Activated T-helper 1 cell treated with anti-CD3 and anti-CD28 coated beads, Interleukin-2, amount 50 U/mL, for 16 hours (primary cell): Measurements from ENCODE around the gene AGRN.
A peak's percentile ranks its signal among the peaks of the same experiment; 100 is the strongest.
"Not testable (repeated sequence)": the region's sequence is repeated elsewhere in the genome, so short reads cannot be mapped to it uniquely, and the experiment has no call there.

ENCODE experiments used
- DNase-seq, 2 donors: peaks; one replicate each; pipeline ENCODE4 v3.0.0-alpha.2; 2020; ENCODE audit warnings: low read depth in 1 of 2, low spot score in 1 of 2

The AGRN gene

GRCh38 chr1:1000357-1001056, 19.4 kb upstream of the AGRN start:
- peak; percentile 25 to 55 for DNase-seq

- DNase-seq, result no peak
Measured at GRCh38 chr1:1001057-1001783, 18.7 kb upstream of the AGRN start.

DNA sequence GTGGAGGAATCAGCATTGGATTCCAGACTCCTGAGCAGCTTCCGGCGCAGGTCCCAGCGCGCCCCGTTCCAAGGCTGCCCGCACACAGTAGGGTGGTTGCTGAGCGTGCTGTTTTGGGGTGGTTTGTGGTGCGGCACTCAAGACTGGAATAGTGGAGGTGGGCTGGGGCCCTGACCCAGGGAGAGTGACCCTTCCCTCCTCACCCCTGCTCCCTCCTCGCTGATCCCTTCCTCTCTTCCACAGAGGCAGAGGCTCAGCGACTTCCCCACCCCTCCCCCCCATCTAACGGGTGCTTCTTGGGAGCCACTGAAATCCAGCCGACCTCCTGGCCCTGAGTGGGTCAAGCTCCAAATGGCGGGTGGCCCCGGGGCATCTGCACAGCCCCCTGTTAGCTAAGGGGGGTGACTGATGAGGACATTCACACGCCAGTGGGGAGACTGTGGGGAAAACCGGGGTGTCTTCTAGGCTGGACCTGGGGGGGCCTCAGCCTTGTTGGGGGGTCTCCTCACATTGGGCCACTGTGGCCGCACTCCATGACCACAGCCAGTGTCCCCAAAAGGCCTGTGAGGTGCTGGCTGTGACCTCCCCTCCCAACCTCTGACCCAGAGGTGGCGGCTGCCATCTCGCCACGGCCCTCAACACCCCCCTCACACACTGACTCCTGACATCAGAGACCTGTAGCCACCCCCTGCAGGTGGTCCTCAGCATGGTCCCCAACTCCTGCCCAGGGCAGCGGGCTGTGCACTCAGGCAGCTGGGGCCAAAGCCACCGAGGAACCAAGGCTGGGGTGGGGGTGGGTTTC, 16.1 kb upstream of the AGRN start:
- DNase-seq, result no peak

DNA sequence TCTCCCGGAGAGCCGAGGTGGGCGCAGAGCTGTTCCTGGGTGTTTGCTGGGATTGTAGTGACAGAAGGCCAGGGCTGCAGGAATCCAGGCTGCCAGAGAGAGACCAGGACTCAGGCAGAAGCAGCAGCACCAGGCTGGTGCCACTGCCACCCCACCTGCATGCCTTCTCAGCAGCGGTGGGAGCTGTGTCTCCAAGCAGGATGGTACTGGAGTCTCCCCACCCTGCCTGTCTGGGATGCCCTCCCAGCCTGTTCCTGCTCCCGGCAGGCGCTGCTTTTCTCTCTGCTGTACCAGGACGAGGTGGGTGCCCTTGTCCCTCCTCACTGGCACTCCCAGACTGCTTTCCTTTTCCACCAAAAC, 15.5 kb upstream of the AGRN start:
- no peak for DNase-seq

DNA sequence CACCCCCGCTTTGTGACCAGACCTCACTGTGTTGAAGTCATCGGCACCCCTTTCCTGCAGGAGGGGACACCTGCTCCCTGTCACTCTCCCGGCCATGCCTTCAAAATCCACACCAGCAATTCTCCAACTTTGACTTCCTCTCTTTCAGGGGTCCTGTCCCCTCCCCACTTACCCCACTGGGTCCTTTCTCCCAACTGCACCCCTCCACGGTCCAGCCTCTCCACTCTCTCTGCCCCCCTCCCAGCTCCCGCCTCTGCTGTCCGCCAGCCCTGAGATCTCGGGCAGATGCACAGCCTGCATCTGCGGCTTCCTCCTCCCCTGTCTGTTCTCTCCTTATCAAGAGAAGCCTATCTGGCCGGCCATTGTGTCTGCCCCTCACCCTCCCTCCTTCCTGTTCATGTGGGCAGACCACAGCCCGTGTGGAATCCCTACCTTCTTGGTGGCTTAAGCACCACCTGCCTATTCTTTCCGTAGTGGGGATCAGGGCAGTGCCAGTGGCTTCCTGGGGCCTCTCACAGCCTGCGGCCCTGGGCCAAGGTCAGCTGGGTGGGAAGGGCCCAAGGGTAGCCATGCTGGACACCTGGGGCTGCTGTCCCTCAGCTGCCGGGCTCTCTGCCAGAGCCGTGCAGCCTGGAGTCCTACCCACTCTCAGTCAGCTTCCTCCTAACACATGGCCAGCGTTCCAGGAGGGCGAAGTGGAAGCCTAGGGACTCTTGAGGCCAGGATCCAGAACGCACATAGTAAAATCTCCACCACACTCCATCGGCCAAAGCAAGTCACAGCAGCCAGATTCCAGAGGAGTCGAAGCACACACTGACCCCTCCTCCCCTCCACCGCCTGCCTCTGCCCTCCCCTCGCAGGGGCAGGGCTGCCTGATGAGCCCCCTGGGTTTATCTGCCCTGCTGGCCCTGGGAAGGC, 14.9 kb upstream of the AGRN start:
- no peak for DNase-seq

DNA sequence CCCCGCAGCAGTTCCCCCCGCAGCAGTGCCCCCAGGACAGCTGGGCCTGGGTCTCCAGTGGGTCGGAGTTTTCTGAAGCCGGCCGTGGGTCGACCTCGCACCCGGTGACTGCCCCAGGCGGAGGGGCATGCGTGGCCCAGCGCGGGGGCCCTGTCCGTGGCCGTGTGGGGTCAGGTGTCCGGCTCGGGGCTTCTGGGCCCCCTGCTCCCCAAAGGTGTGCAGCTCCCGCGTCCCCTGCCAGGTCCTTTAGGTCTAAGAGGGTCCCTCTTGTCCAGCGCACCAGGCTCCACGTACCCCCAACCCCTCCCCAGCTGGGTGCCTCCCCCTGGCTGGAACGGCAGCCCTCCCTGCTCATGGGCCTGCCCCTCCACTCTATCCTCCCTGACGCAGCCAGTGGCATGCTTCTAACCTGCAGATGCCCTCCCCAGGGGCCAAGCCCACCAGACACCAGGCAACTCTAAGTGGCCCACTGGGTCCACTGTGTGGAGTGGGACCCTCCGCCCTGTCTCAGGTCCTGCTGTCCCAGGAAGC, 14.1 kb upstream of the AGRN start:
- DNase-seq, result no peak

GRCh38 chr1:1006305-1007159, 13.4 kb upstream of the AGRN start:
- DNase-seq, result no peak

DNA sequence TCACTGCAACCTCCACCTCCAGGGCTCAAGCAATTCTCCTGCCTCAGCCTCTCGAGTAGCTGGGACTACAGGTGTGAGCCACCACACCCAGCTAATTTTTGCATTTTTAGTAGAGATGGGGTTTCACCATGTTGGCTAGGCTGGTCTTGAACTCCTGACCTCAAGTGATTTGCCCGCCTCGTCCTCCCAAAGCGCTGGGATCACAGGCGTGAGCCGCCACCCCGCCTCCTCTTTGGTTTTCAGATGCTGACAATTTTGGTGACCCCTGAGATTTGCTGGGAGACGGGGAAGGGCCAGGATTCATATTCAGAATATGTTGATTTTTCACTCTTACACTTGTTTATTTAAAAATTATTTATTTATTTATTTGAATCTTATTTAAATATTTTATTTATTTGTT, 9.8 kb upstream of the AGRN start:
- DNase-seq, result not testable (repeated sequence)

GRCh38 chr1:1011396-1011949, 8.4 kb upstream of the AGRN start:
- DNase-seq, result no peak

DNA sequence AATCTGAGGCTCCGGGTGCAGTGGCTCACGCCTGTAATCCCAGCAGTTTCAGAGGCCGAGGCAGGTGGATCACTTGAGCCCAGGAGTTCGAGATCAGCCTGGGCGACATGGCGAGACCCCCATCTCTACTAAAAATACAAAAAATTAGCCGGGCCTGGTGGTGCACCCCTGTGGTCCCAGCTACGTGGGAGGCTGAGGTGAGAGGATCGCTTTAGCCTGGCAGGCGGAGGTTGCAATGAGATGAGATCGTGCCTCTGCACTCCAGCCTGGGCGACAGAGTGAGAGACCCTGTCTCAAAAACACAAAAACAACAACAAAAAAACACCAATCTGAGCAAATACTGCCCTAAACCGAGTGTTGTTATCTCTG, 7.2 kb upstream of the AGRN start:
- not testable (repeated sequence) for DNase-seq

DNA sequence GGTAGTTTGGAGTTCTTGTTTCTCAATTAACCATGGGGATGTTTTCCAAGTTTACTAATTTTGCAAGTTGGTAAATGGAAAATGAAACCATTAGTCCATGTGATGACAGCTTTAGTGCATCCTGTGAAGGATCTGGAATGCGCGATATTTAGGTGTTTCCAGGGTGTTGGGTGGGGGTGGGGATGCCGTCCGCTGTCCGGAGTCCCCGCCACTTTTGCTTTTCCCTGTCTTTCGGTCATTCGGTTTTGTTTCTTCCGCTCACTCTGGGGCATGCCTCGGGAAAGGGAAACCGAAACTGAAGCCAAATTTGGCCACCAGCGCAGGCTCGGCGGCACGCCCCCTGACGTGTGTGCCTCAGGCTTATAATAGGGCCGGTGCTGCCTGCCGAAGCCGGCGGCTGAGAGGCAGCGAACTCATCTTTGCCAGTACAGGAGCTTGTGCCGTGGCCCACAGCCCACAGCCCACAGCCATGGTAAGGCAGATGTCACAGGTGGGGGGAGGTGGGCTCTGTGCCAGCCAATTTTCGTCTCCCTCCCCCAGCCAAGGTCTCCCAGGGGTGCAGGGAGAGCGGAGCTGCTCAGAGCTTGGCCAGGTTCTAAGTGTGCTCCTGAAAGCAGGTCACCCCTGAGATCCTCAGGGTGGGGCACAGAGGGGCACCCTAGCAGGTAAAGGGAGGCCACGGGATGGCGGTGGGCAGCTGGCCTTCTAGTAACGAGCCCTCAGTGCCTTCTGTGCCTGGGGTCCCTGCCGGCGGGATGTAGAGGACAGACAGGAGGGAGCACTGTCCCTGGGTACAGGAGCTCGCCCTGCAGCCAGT, 6.6 kb upstream of the AGRN start, which contains the start of gene ISG15:
Gene ISG15, plus strand, starts transcription at position 393 of the 817 bp plus-strand sequence. Its CDS starts 77 bp downstream, at position 470.
- peak; percentile 68 to 77 for DNase-seq

- DNase-seq, result no peak
Measured at GRCh38 chr1:1013922-1014648, 5.8 kb upstream of the AGRN start.

GRCh38 chr1:1014799-1015681, 4.9 kb upstream of the AGRN start:
- no peak for DNase-seq

DNA sequence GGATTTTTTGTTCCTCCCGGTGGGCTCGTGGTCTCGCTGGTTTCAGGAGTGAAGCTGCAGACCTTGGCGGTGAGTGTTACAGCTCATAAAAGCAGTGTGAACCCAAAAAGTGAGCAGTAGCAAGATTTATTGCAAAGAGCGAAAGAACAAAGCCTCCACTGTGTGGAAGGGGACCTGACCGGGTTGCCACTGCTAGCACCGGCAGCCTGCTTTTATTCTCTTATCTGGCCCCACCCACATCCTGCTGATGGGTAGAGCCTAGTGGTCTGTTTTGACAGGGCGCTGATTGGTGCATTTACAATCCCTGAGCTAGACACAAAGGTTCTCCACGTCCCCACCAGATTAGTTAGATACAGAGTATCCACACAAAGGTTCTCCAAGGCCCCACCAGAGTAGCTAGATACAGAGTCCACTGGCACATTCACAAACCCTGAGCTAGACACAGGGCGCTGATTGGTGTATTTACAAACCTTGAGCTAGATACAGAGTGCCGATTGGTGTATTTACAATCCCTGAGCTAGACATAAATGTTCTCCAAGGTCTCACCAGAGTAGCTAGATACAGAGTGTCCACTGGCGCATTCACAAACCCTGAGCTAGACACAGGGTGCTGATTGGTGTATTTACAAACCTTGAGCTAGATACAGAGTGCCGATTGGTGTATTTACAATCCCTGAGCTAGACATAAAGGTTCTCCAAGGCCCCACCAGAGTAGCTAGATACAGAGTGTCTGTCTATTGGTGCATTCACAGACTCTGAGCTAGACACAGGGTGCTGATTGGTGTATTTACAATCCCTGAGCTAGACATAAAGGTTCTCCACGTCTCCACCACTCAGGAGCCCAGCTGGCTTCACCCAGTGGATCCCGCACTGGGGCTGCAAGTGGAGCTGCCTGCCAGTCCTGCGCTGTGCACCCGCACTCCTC, 2.3 kb upstream of the AGRN start:
- not testable (repeated sequence) for DNase-seq

- DNase-seq, result not testable (repeated sequence)
Measured at GRCh38 chr1:1018321-1018685, 1.6 kb upstream of the AGRN start.
